ENCODE data around the gene PPP1R3F.

Gene PPP1R3F

GRCh38 chrX:49232525-49232924 is 37.1 kb upstream of the PPP1R3F start:
- no peaks in the 10 kb centered on the region for H3K36me3 ChIP-seq (ENCODE audit: low read depth)
- no peaks in the 10 kb centered on the region for H3K27me3 ChIP-seq (ENCODE audit: insufficient read depth, poor library complexity, severe bottlenecking)
- H3K4me1 ChIP-seq (ENCODE audit: insufficient read depth, poor library complexity, severe bottlenecking) = no peaks in the 10 kb centered on the region
- no peak for TF ChIP-seq CTCF (IDR thresholded peaks at IDR 0.05; ENCODE audit: poor library complexity, severe bottlenecking)
- no peak overlapping the region for H3K27ac ChIP-seq (ENCODE audit: poor library complexity, severe bottlenecking)
- no peak for ATAC-seq (ENCODE audit: low read depth)
- H3K4me3 ChIP-seq (ENCODE audit: severe bottlenecking) = no peak overlapping the region
- no peak for DNase-seq (ENCODE audit: low spot score)
- no peaks in the 10 kb centered on the region for H3K9me3 ChIP-seq (ENCODE audit: severe bottlenecking)

- ATAC-seq (ENCODE audit: low read depth) = no peak
- H3K27me3 ChIP-seq (ENCODE audit: insufficient read depth, poor library complexity, severe bottlenecking) = no peaks in the 10 kb centered on the region
- H3K4me1 ChIP-seq (ENCODE audit: insufficient read depth, poor library complexity, severe bottlenecking) = no peaks in the 10 kb centered on the region
- no peak within 1 kb of the TSS for H3K4me3 ChIP-seq (ENCODE audit: severe bottlenecking)
- H3K36me3 ChIP-seq (ENCODE audit: low read depth) = no peaks in the 10 kb centered on the region
- TF ChIP-seq CTCF (IDR thresholded peaks at IDR 0.05; ENCODE audit: poor library complexity, severe bottlenecking) = no peak
- no peaks in the 10 kb centered on the region for H3K9me3 ChIP-seq (ENCODE audit: severe bottlenecking)
- DNase-seq (ENCODE audit: low spot score) = no peak
- no peak within 1 kb of the TSS for H3K27ac ChIP-seq (ENCODE audit: poor library complexity, severe bottlenecking)
Observed at GRCh38 chrX:49233176-49233575, 36.4 kb upstream of the PPP1R3F start, which contains the start of gene CACNA1F. Gene CACNA1F, minus strand, starts transcription at chrX:49233340. Its CDS starts 31 bp downstream, at chrX:49233309.

GRCh38 chrX:49233887-49234555 is 35.6 kb upstream of the PPP1R3F start:
- no peaks in the 10 kb centered on the region for H3K9me3 ChIP-seq (ENCODE audit: severe bottlenecking)
- DNase-seq (ENCODE audit: low spot score) (no peak), ATAC-seq (ENCODE audit: low read depth) (no peak)
- no peak for TF ChIP-seq CTCF (IDR thresholded peaks at IDR 0.05; ENCODE audit: poor library complexity, severe bottlenecking)
- H3K36me3 ChIP-seq (ENCODE audit: low read depth) = no peaks in the 10 kb centered on the region
- no peaks in the 10 kb centered on the region for H3K4me1 ChIP-seq (ENCODE audit: insufficient read depth, poor library complexity, severe bottlenecking)
- no peaks in the 10 kb centered on the region for H3K27me3 ChIP-seq (ENCODE audit: insufficient read depth, poor library complexity, severe bottlenecking)
- H3K27ac ChIP-seq (ENCODE audit: poor library complexity, severe bottlenecking) = no peak overlapping the region
- H3K4me3 ChIP-seq (ENCODE audit: severe bottlenecking) = no peak overlapping the region

- no peak for DNase-seq (ENCODE audit: low spot score)
- TF ChIP-seq CTCF (IDR thresholded peaks at IDR 0.05; ENCODE audit: poor library complexity, severe bottlenecking) = no peak
- Histone ChIP-seq H3K27ac (ENCODE audit: poor library complexity, severe bottlenecking) (no peak overlapping the region), H3K27me3 (ENCODE audit: insufficient read depth, poor library complexity, severe bottlenecking) (no peaks in the 10 kb centered on the region), H3K4me3 (ENCODE audit: severe bottlenecking) (no peak overlapping the region), H3K9me3 (ENCODE audit: severe bottlenecking) (no peaks in the 10 kb centered on the region), H3K36me3 (ENCODE audit: low read depth) (no peaks in the 10 kb centered on the region), H3K4me1 (ENCODE audit: insufficient read depth, poor library complexity, severe bottlenecking) (no peaks in the 10 kb centered on the region)
- no peak for ATAC-seq (ENCODE audit: low read depth)
Observed at GRCh38 chrX:49237060-49237459, 32.5 kb upstream of the PPP1R3F start.

GRCh38 chrX:49238735-49239134 is 30.9 kb upstream of the PPP1R3F start:
- Histone ChIP-seq H3K27ac (ENCODE audit: poor library complexity, severe bottlenecking) (no peak overlapping the region), H3K36me3 (ENCODE audit: low read depth) (no peaks in the 10 kb centered on the region), H3K9me3 (ENCODE audit: severe bottlenecking) (no peaks in the 10 kb centered on the region), H3K4me1 (ENCODE audit: insufficient read depth, poor library complexity, severe bottlenecking) (no peaks in the 10 kb centered on the region), H3K4me3 (ENCODE audit: severe bottlenecking) (no peak overlapping the region), H3K27me3 (ENCODE audit: insufficient read depth, poor library complexity, severe bottlenecking) (no peaks in the 10 kb centered on the region)
- no peak for TF ChIP-seq CTCF (IDR thresholded peaks at IDR 0.05; ENCODE audit: poor library complexity, severe bottlenecking)
- DNase-seq (ENCODE audit: low spot score) = no peak
- ATAC-seq (ENCODE audit: low read depth) = no peak
